Keratinocyte (primary cell): Measurements from ENCODE around the gene RASA1.

Experiments
- EZH2 ChIP-seq: IDR thresholded peaks from one replicate; pipeline ENCODE4 v1.6.1; 2012; ENCODE audit warnings: inconsistent platforms, mild to moderate bottlenecking, low read length, moderate library complexity
- TF ChIP-seq, protein P1 (sequence below), 3 experiments: IDR thresholded peaks in 1 of 3; conservative IDR thresholded peaks in 1 of 3; optimal IDR thresholded peaks in 1 of 3; 2 replicates in 2 of 3; 3 replicates in 1 of 3; pipeline versions ENCODE3 to v1.5.1; 2011; ENCODE audit warnings: low read length in 3 of 3, mild to moderate bottlenecking in 3 of 3, moderate library complexity in 2 of 3, control low read depth in 1 of 3, inconsistent platforms in 1 of 3; ENCODE audit not compliant: insufficient read depth in 2 of 3; ENCODE audit errors: extremely low read depth in 1 of 3

- TF ChIP-seq, protein P1, sequence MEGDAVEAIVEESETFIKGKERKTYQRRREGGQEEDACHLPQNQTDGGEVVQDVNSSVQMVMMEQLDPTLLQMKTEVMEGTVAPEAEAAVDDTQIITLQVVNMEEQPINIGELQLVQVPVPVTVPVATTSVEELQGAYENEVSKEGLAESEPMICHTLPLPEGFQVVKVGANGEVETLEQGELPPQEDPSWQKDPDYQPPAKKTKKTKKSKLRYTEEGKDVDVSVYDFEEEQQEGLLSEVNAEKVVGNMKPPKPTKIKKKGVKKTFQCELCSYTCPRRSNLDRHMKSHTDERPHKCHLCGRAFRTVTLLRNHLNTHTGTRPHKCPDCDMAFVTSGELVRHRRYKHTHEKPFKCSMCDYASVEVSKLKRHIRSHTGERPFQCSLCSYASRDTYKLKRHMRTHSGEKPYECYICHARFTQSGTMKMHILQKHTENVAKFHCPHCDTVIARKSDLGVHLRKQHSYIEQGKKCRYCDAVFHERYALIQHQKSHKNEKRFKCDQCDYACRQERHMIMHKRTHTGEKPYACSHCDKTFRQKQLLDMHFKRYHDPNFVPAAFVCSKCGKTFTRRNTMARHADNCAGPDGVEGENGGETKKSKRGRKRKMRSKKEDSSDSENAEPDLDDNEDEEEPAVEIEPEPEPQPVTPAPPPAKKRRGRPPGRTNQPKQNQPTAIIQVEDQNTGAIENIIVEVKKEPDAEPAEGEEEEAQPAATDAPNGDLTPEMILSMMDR (optimal IDR thresholded peaks at IDR 0.05 in 1 of 3, IDR thresholded peaks at IDR 0.05 in 1 of 3, conservative IDR thresholded peaks at IDR 0.05 in 1 of 3; ENCODE audit: extremely low read depth in 1 of 3, insufficient read depth in 2 of 3, low read length in 3 of 3): no peak
- no peak for TF ChIP-seq EZH2
Observed at GRCh38 chr5:87282269-87282668, 14.6 kb downstream of the RASA1 start.
